NCI-H1092 (cell line): ENCODE data around the gene SOCS6.

ENCODE experiments used
- DNase-seq: peaks from one replicate; lab custom pipeline; 2025; lab: John Stamatoyannopoulos, UW

The SOCS6 gene

DNA sequence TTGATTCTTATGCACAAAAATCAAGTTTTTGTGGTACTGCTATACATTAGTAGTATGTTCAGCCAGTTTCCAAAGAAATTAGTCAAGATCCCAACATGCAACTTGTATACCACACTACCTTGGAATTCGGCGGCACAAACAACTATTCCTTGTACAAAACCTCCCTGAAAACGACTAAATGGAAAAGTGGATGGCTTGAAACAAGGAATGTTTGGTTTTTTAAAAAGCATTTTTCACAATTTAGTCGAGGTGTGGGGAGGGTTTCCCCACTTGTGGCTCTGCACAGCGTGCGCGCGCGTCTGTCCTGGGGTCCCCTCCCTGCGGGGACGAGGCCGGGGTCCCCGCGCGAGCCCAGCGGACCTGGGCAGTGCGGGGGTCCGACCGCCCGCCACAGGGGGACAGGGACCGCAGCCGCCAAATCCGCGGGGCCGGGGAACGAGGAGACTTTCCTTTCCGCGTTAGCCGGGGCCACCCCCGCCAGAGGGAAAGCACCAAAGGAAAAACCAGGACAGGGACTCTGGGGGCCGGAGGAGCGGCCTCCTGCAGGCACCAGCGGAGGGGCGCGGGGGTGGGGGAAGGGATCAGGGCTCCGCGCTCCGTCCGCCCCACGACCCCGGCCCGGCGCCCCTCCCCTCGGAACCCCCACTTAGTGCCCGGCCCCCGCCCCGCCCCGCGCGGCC is 534 bp upstream of the SOCS6 start:
- DNase-seq: peak; percentile 27

- DNase-seq: peak; percentile 11
Observed at GRCh38 chr18:70289351-70290312, 787 bp downstream of the SOCS6 start.

DNA sequence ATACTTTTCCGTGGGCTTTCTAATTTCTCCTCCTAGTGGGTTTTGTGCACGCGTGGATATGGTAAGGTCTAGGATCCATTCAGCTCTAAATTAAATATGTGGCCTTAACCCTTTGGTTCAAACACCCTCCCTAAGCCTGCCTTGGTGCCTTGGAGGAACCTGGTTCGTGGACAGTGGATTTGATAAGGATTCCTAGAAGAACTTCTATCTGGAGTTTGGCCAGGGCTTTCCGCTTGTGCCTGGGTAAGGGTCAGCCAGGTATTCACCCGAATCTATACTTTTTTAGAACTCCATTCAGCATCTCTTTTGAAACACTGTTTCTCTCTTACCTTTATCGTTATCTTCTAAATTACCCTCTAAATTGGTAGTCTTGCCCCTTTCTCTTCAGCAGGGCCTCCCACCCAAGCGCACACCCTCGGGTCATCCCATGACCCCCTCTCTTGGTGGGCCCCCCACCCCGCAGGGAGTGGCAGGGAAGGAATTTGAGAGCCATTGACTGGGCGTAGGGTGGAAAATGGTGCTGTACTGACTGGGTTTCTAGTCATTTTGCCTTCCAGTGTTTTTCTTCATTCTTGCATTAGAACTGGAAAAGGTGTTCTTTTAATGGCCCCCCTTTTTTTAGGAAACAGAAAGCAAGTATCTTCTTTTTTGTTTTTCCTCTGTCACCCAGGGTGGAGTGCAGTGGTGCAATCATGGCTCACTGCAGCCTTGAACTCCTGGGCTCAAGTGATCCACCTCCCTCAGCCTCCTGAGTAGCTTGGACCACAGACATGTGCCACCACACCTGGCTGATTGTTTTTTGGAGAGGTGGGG is 1.8 kb downstream of the SOCS6 start:
- no peak for DNase-seq

- no peak for DNase-seq
Observed at GRCh38 chr18:70291295-70291574, 2.4 kb downstream of the SOCS6 start.

GRCh38 chr18:70292628-70293027 is 3.8 kb downstream of the SOCS6 start:
- DNase-seq: no peak

DNA sequence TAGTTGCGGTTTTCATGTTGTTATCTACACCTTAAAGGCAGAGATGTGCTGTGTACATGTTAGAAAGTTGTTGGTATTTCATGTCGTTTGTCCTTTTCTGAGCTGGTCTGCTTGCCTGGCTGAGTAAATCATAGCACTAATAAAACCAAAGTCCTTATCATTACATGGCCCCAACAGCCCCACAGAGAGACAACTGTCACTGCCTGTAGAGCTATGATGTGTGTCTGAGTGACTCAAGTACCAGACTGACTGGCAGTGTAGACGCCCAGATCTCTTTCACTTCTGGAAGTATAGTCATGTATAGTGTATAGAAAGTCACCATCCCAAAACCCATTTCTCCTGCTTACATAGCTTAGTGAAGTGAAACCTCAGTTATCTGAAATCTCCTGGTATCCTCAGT is 4.3 kb downstream of the SOCS6 start:
- DNase-seq: no peak

GRCh38 chr18:70294471-70295191 is 5.8 kb downstream of the SOCS6 start:
- no peak for DNase-seq

GRCh38 chr18:70295192-70296188 is 6.6 kb downstream of the SOCS6 start:
- no peak for DNase-seq

- DNase-seq: no peak
Observed at GRCh38 chr18:70296289-70296688, 7.4 kb downstream of the SOCS6 start.

DNA sequence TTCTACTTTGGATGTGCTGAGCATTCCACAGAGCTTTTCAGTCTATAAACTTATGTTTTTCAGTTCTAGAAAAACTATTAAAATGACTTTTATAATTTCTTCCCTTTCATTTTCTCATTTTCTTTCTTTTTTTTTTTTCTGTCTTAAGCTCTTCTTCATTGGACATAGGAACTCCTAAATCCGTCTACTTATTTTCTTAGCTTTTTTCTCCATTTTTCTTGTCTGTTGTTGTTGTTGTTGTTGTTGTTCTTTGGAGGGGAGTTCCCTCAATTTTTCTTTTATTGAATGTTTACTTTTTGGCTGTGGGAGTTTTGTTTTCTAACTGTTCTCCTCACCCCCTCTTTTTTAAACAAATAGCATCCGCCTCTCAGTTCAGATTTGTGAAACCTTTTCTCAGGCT is 7.9 kb downstream of the SOCS6 start:
- no peak for DNase-seq

GRCh38 chr18:70299393-70299792 is 10.5 kb downstream of the SOCS6 start:
- DNase-seq: no peak

DNA sequence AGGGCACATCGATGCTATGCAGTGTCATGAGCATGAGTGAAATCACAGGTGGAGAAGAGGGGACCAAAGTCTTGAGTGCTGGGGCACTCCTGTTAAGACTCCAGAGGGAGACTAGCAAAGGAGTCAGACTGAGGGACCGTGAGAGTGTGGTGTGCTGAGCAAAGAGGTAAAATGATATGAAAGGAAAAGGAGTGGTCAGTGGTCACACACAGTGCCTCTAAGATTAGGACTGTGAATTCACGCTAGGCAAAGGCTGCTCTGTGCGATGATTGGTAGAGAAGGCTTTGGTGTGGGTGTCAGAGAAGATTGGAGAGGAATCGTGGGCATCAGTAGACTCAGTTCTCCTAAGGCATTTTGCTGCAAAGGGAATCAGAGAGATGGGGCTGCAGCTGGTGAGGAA is 12.8 kb downstream of the SOCS6 start:
- no peak for DNase-seq

- no peak for DNase-seq
Observed at GRCh38 chr18:70308555-70309294, 19.9 kb downstream of the SOCS6 start.

GRCh38 chr18:70310560-70311320 is 21.9 kb downstream of the SOCS6 start:
- no peak for DNase-seq

DNA sequence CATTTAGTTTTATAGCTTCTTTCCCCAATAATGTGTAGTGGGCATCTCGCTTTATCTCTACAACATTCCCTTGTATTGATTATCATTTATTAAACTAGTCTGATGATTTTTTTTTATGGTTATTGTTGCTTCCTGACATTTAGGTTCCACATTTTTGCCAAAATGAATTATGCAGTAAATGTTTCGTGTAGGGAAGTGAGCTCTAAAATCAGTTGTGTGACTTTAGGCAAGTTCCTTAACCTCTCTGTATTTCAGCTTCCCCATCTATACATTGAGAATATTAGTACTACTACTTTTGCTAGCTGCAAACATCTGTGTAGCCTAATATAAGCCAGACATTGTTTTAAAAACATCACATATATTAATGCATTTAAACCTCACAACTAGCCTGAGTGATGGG is 22.9 kb downstream of the SOCS6 start:
- no peak for DNase-seq

GRCh38 chr18:70313640-70314039 is 24.8 kb downstream of the SOCS6 start:
- no peak for DNase-seq

- DNase-seq: no peak
Observed at GRCh38 chr18:70314151-70314782, 25.4 kb downstream of the SOCS6 start.

DNA sequence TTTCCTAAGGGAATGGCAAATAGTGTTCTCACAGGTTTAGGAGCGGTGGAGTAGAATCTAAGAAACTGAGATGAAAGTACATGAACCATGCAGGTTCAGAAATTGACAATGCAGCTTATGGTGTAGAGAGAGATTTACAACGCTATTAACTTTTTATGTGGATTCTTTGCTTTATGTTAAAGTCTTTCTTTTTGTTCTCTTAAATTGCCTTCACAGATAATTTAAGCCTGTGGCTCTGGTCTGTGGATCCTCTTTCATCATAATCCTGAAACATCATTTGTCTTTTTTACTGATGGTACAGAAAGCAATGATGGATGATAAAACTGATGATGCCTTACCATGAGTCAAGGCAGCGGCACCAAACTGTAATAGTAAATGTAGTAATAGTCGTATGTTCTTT is 30.3 kb downstream of the SOCS6 start:
- no peak for DNase-seq

DNA sequence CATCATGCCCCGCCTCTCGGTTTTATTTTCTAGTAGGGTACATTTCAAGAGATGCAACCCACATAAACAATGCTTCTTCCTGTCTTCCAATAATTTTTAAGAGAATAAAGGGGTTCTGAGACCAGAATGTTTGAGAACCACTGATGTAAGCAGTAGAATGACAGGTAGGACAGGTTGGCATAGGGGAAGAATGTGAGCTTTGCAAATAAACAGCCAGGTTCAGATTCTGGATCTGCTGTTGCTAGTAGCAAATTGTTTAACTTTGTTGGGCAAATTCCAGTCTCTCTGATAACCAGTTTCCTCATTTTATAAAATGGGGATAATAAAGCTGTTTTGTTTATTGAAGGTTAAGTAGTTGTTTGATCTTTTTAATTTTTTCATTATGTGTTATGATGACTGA is 32.8 kb downstream of the SOCS6 start:
- no peak for DNase-seq
